A673 (cell line): Measurements from ENCODE around the gene CHIT1.

Experiments used
- CTCF ChIP-seq: fragments of 300-800, 200-600 bp; sonication (generic); conservative IDR thresholded peaks from 2 replicates; pipeline ENCODE4 v1.5.1; 2017; ENCODE audit warnings: low read depth, mild to moderate bottlenecking, antibody characterized with exemption, low read length, moderate library complexity, mixed read lengths
- EZH2 ChIP-seq: fragments of 200-600 bp; sonication (generic); IDR thresholded peaks from 2 replicates; pipeline ENCODE4 v1.6.1; 2017; ENCODE audit warnings: borderline replicate concordance, low read depth, mild to moderate bottlenecking, mixed read lengths, antibody characterized with exemption, low read length; ENCODE audit not compliant: poor library complexity, severe bottlenecking

GRCh38 chr1:203238535-203238934 lies 9.1 kb upstream of the CHIT1 start:
- TF ChIP-seq CTCF (no peak), EZH2 (no peak)
